ENCODE results near the gene CD164L2.

CD164L2 gene

DNA sequence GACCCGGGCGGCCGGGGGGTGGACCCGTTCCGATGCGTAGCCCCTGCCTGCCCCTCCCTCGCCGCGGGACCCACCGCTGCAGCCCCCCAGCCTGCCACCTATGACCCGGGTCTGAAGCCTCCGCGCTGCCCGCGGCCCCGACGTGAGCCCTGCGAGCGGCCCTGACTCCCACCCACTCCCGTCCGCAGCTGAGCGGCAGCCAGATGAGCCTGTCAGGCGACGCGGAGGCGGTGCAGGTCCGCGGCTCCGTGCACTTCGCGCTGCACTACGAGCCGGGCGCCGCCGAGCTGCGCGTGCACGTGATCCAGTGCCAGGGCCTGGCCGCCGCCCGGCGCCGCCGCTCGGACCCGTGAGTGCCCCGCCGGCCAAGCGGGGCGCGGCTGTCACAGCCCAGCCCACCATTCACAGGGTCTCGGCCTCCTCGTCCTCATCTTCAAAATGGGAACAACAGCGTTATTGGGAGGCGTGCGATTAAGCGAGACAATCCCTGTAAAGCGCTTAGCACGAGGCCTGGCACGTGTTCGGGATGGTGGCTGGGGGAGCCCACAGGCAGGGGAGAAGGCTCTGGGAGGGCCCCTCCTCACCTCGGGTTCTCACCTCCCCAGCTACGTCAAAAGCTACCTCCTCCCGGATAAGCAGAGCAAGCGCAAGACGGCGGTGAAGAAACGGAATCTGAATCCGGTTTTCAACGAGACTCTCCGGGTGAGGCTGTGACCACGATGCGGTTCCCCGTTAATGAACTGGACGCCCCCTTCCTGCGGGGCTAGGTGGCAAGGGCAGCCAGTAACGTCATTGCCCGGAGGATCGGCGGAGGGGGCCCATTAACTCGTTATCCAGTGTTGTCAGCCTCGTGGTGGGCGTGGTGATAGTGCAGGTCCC, 33.1 kb downstream of the CD164L2 start:
- Histone ChIP-seq H3K9ac (ENCODE audit: low read length) (no peak overlapping the region), H3K4me1 (ENCODE audit: low read length) (no peaks in the 10 kb centered on the region), H3K36me3 (replicated peaks; ENCODE audit: low read depth, low read length) (no peaks in the 10 kb centered on the region), H3K79me2 (ENCODE audit: low read length) (no peaks in the 10 kb centered on the region), H3K4me2 (ENCODE audit: low read length) (no peak overlapping the region), H3K4me3 (ENCODE audit: low read length) (no peak overlapping the region), H2AFZ (ENCODE audit: low read depth, low read length) (no peak overlapping the region), H3K27ac (ENCODE audit: low read length) (no peak overlapping the region), H4K20me1 (ENCODE audit: insufficient read depth, low read length) (no peaks in the 10 kb centered on the region), H3K27me3 (ENCODE audit: low read depth, low read length) (no peaks in the 10 kb centered on the region), H3K9me3 (ENCODE audit: insufficient read depth, low read length) (no peaks in the 10 kb centered on the region)
- TF ChIP-seq, protein P1, sequence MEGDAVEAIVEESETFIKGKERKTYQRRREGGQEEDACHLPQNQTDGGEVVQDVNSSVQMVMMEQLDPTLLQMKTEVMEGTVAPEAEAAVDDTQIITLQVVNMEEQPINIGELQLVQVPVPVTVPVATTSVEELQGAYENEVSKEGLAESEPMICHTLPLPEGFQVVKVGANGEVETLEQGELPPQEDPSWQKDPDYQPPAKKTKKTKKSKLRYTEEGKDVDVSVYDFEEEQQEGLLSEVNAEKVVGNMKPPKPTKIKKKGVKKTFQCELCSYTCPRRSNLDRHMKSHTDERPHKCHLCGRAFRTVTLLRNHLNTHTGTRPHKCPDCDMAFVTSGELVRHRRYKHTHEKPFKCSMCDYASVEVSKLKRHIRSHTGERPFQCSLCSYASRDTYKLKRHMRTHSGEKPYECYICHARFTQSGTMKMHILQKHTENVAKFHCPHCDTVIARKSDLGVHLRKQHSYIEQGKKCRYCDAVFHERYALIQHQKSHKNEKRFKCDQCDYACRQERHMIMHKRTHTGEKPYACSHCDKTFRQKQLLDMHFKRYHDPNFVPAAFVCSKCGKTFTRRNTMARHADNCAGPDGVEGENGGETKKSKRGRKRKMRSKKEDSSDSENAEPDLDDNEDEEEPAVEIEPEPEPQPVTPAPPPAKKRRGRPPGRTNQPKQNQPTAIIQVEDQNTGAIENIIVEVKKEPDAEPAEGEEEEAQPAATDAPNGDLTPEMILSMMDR (IDR thresholded peaks at IDR 0.05; ENCODE audit: low read depth, low read length) = no peak
- TF ChIP-seq EZH2phosphoT487 (IDR thresholded peaks at IDR 0.05; ENCODE audit: low read depth) = no peak

DNA sequence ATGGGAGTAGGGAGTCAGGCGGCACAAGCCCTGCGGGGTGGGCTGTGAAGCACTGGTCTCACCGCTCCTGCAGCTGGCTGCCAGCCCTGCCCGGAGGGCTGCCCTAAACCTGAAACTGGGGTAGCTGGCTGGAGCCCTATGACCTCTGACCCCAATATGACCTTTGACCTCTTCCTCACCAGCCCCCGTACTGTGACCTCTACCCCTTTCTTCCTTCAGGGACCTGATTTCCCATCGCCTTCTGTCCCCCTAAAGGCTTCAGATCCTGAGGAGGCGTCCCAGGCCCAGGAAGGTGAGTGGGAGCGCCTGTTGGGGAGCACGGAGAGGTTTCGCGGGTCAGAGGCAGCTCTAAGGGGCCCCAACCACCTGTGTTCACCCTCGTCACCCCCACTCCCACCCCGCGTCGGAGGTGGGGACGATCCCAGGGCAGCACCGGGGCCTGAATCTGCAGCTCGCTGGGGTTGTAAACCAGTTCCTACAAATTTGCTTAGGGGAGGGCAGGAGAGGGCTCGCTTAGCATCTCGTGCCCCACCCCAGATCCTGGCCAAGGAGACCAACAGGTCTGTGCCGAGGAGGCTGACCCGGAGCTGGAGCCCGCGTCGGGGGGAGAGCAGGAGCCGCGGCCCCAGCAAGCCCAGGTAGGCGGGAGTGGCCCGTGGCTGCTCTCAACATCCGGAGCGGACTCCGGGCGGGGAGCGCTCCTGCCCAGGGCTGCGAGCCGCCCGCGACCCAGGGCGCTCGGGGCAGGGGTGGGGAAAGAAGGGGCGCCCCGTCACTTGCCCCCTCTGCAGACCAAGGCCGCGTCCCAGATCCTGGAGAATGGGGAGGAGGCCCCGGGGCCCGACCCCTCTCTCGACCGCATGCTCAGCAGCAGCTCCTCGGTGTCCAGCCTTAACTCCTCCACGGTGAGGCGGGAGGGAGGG, 34.0 kb downstream of the CD164L2 start:
- no peak overlapping the region for H3K4me2 ChIP-seq (ENCODE audit: low read length)
- H4K20me1 ChIP-seq (ENCODE audit: insufficient read depth, low read length) = no peaks in the 10 kb centered on the region
- H3K9me3 ChIP-seq (ENCODE audit: insufficient read depth, low read length) = no peaks in the 10 kb centered on the region
- H2AFZ ChIP-seq (ENCODE audit: low read depth, low read length) = no peak overlapping the region
- H3K9ac ChIP-seq (ENCODE audit: low read length) = no peak overlapping the region
- H3K36me3 ChIP-seq (replicated peaks; ENCODE audit: low read depth, low read length) = no peaks in the 10 kb centered on the region
- no peaks in the 10 kb centered on the region for H3K27me3 ChIP-seq (ENCODE audit: low read depth, low read length)
- TF ChIP-seq EZH2phosphoT487 (IDR thresholded peaks at IDR 0.05; ENCODE audit: low read depth) = no peak
- TF ChIP-seq, protein P1 (IDR thresholded peaks at IDR 0.05; ENCODE audit: low read depth, low read length) = no peak
- H3K4me1 ChIP-seq (ENCODE audit: low read length) = no peaks in the 10 kb centered on the region
- no peaks in the 10 kb centered on the region for H3K79me2 ChIP-seq (ENCODE audit: low read length)
- no peak overlapping the region for H3K4me3 ChIP-seq (ENCODE audit: low read length)
- H3K27ac ChIP-seq (ENCODE audit: low read length) = no peak overlapping the region

DNA sequence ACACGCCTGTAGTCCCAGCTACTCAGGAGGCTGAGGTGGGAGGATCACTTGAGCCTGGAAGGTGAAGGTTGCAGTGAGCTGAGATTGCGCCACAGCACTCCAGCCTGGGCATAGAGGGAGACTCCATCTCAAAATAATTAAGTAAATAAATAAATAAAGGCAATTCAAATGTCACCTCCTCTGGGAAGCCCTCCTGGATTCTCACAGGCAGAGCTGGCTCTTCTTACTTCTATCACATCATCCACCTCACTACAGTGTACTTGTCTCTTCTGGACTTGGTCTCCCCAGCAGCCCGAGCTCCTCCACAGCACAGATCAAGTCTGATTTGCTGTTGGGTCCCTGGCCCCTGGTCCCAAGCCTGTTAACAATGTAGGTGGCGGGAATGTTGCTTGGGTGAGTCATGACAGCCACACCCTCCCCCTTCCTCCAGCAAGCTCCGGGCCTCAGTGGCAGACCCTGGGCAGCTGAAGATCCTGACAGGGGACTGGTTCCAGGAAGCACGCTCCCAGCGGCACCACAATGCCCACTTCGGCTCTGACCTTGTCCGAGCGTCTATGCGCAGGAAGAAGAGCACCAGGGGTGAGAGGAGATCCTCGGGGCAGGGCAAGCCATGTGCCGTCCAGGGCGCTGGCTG, 36.0 kb downstream of the CD164L2 start:
- H3K9me3 ChIP-seq (ENCODE audit: insufficient read depth, low read length) = no peaks in the 10 kb centered on the region
- no peaks in the 10 kb centered on the region for H3K36me3 ChIP-seq (replicated peaks; ENCODE audit: low read depth, low read length)
- peaks cover 12% of the 10 kb centered on the region for H3K4me1 ChIP-seq (ENCODE audit: low read length)
- no peak overlapping the region for H3K9ac ChIP-seq (ENCODE audit: low read length)
- no peak overlapping the region for H2AFZ ChIP-seq (ENCODE audit: low read depth, low read length)
- H3K4me2 ChIP-seq (ENCODE audit: low read length) = no peak overlapping the region
- TF ChIP-seq, protein P1 (IDR thresholded peaks at IDR 0.05; ENCODE audit: low read depth, low read length) = no peak
- no peak for TF ChIP-seq EZH2phosphoT487 (IDR thresholded peaks at IDR 0.05; ENCODE audit: low read depth)
- no peak overlapping the region for H3K27ac ChIP-seq (ENCODE audit: low read length)
- H3K79me2 ChIP-seq (ENCODE audit: low read length) = no peaks in the 10 kb centered on the region
- no peaks in the 10 kb centered on the region for H3K27me3 ChIP-seq (ENCODE audit: low read depth, low read length)
- no peak overlapping the region for H3K4me3 ChIP-seq (ENCODE audit: low read length)
- H4K20me1 ChIP-seq (ENCODE audit: insufficient read depth, low read length) = no peaks in the 10 kb centered on the region
